Panc1 (cell line): ENCODE results near the gene ADGRD1.

Source experiments
- POLR2AphosphoS5 ChIP-seq: IDR thresholded peaks from 2 replicates; pipeline ENCODE4 v1.6.1; 2012; ENCODE audit warnings: mild to moderate bottlenecking, low read depth, low read length, moderate library complexity
- TCF7L2 ChIP-seq: IDR thresholded peaks from 2 replicates; pipeline ENCODE4 v1.6.1; 2011; ENCODE audit warnings: mild to moderate bottlenecking, low read depth, low read length, inconsistent platforms
- TF ChIP-seq, protein P1 (sequence below): fragments of 450-650 bp; IDR thresholded peaks from 2 replicates; pipeline ENCODE4 v1.5.1; 2017; ENCODE audit warnings: mild to moderate bottlenecking
- TF ChIP-seq, protein P2 (sequence below), 2 experiments: IDR thresholded peaks; 2 replicates each; pipeline ENCODE4 v1.6.1; 2011 to 2012; ENCODE audit warnings: low read depth in 2 of 2, control low read depth in 1 of 2, low read length in 1 of 2, mild to moderate bottlenecking in 1 of 2, moderate library complexity in 1 of 2; ENCODE audit not compliant: insufficient read depth in 1 of 2

DNA sequence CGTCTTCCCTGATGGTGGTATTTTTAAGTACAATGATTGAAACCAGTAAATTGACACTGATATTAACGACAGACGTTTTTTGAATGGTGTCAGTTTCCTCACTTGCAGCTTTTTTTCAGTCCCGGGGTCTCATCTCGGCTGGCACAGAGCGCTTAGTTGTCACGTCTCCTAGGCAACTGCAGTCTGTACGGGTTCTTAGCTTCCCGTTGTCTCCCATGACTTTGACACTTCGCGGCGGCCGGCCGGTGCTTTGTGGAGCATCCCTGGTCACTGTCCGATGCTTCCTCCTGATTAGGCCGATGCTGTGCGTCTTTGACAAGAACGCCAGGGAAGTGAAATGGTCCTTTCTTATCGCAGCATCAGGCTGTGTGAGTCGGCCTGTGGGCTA, 67.4 kb downstream of the ADGRD1 start:
- TF ChIP-seq POLR2AphosphoS5 (no peak), TCF7L2 (no peak)
- TF ChIP-seq, protein P1, sequence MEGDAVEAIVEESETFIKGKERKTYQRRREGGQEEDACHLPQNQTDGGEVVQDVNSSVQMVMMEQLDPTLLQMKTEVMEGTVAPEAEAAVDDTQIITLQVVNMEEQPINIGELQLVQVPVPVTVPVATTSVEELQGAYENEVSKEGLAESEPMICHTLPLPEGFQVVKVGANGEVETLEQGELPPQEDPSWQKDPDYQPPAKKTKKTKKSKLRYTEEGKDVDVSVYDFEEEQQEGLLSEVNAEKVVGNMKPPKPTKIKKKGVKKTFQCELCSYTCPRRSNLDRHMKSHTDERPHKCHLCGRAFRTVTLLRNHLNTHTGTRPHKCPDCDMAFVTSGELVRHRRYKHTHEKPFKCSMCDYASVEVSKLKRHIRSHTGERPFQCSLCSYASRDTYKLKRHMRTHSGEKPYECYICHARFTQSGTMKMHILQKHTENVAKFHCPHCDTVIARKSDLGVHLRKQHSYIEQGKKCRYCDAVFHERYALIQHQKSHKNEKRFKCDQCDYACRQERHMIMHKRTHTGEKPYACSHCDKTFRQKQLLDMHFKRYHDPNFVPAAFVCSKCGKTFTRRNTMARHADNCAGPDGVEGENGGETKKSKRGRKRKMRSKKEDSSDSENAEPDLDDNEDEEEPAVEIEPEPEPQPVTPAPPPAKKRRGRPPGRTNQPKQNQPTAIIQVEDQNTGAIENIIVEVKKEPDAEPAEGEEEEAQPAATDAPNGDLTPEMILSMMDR = no peak
- TF ChIP-seq, protein P2, sequence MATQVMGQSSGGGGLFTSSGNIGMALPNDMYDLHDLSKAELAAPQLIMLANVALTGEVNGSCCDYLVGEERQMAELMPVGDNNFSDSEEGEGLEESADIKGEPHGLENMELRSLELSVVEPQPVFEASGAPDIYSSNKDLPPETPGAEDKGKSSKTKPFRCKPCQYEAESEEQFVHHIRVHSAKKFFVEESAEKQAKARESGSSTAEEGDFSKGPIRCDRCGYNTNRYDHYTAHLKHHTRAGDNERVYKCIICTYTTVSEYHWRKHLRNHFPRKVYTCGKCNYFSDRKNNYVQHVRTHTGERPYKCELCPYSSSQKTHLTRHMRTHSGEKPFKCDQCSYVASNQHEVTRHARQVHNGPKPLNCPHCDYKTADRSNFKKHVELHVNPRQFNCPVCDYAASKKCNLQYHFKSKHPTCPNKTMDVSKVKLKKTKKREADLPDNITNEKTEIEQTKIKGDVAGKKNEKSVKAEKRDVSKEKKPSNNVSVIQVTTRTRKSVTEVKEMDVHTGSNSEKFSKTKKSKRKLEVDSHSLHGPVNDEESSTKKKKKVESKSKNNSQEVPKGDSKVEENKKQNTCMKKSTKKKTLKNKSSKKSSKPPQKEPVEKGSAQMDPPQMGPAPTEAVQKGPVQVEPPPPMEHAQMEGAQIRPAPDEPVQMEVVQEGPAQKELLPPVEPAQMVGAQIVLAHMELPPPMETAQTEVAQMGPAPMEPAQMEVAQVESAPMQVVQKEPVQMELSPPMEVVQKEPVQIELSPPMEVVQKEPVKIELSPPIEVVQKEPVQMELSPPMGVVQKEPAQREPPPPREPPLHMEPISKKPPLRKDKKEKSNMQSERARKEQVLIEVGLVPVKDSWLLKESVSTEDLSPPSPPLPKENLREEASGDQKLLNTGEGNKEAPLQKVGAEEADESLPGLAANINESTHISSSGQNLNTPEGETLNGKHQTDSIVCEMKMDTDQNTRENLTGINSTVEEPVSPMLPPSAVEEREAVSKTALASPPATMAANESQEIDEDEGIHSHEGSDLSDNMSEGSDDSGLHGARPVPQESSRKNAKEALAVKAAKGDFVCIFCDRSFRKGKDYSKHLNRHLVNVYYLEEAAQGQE (IDR thresholded peaks at IDR 0.05; ENCODE audit: insufficient read depth in 1 of 2, low read depth in 2 of 2, low read length in 1 of 2) = no peak
